A673 (cell line): ENCODE results near the gene DERL2. TPM values are rescaled to one million over a fixed set of nuclear protein-coding genes. Genes with fewer than 3 reads are reported as not detected.
A peak's percentile ranks its signal among the peaks of the same experiment; 100 is the strongest.

Experiments
- BruUV-seq: library from RNA; stranded (reverse); fragments of 400-500 nt; replicated peaks from 2 replicates; lab custom pipeline; 2021; lab: Mats Ljungman, UMichigan
- CTCF ChIA-PET: fragments of 300-600 bp; sonication (Branson Sonifier 250); formaldehyde crosslinking; loops from one replicate; lab custom pipeline; 2022; ENCODE audit warnings: antibody characterized with exemption; lab: Charles Lee
- POLR2A ChIA-PET: fragments of 300-600 bp; sonication (Branson Sonifier 250); formaldehyde crosslinking; loops from one replicate; lab custom pipeline; 2022; ENCODE audit warnings: antibody characterized with exemption; ENCODE audit not compliant: low non-redundant PET; lab: Charles Lee
- DNase-seq: peaks from one replicate; pipeline ENCODE4 v3.0.0-alpha.2; 2015; ENCODE audit warnings: low spot score
- H3K27ac ChIP-seq: fragments of 200-600 bp; sonication (generic); 2 replicates; pipeline ENCODE4 v1.5.1; 2016; ENCODE audit warnings: mixed run types, low read depth, mild to moderate bottlenecking, mixed read lengths, antibody characterized with exemption, low read length; ENCODE audit not compliant: poor library complexity, severe bottlenecking
- H3K27me3 ChIP-seq: fragments of 200-600 bp; sonication (generic); replicated peaks from 2 replicates; pipeline ENCODE4 v1.6.1; 2017; ENCODE audit warnings: mixed run types, low read depth, mild to moderate bottlenecking, mixed read lengths, antibody characterized with exemption, low read length; ENCODE audit not compliant: insufficient read depth, poor library complexity
- H3K36me3 ChIP-seq: fragments of 200-600 bp; sonication (generic); 2 replicates; pipeline ENCODE4 v1.6.1; 2016; ENCODE audit warnings: mixed run types, mild to moderate bottlenecking, mixed read lengths, antibody characterized with exemption, low read length; ENCODE audit not compliant: insufficient read depth, poor library complexity, severe bottlenecking
- H3K4me1 ChIP-seq: fragments of 200-600 bp; sonication (generic); 2 replicates; pipeline ENCODE4 v1.6.1; 2017; ENCODE audit warnings: mixed run types, mild to moderate bottlenecking, mixed read lengths, antibody characterized with exemption, low read length; ENCODE audit not compliant: insufficient read depth, poor library complexity, severe bottlenecking
- H3K4me3 ChIP-seq: fragments of 200-600 bp; sonication (generic); 2 replicates; pipeline ENCODE4 v1.5.1; 2016; ENCODE audit warnings: low read depth, mixed run types, mild to moderate bottlenecking, mixed read lengths, low read length; ENCODE audit not compliant: poor library complexity, severe bottlenecking
- H3K9me3 ChIP-seq: fragments of 200-600 bp; sonication (generic); 2 replicates; pipeline ENCODE4 v1.6.1; 2016; ENCODE audit warnings: mixed run types, low read depth, mild to moderate bottlenecking, mixed read lengths, antibody characterized with exemption, low read length; ENCODE audit not compliant: poor library complexity, severe bottlenecking
- EZH2 ChIP-seq: fragments of 200-600 bp; sonication (generic); IDR thresholded peaks from 2 replicates; pipeline ENCODE4 v1.6.1; 2017; ENCODE audit warnings: borderline replicate concordance, low read depth, mild to moderate bottlenecking, mixed read lengths, antibody characterized with exemption, low read length; ENCODE audit not compliant: poor library complexity, severe bottlenecking
- intact Hi-C: fragments of 100-400 bp; cut with micrococcal nuclease; formaldehyde crosslinking; loops from one replicate; pipeline ENCODE4 v1.10.0; 2022; ENCODE audit not compliant: unreplicated experiment
- total RNA-seq: library from RNA; stranded (reverse); gene quantifications from 2 replicates; pipeline ENCODE4 v1.2.3, GENCODE V29; 2021
- TF ChIP-seq, protein P1 (sequence below): fragments of 300-800, 200-600 bp; sonication (generic); conservative IDR thresholded peaks from 2 replicates; pipeline ENCODE4 v1.5.1; 2017; ENCODE audit warnings: low read depth, mild to moderate bottlenecking, antibody characterized with exemption, low read length, moderate library complexity, mixed read lengths

The DERL2 gene
- total RNA-seq, 1 experiment from 2014 or later, result 97.0 TPM

- no peaks in the 10 kb centered on the region for H3K9me3 ChIP-seq
- no peak for DNase-seq
- H3K27me3 ChIP-seq, result no peaks in the 10 kb centered on the region
- TF ChIP-seq EZH2, result no peak
- TF ChIP-seq, protein P1, sequence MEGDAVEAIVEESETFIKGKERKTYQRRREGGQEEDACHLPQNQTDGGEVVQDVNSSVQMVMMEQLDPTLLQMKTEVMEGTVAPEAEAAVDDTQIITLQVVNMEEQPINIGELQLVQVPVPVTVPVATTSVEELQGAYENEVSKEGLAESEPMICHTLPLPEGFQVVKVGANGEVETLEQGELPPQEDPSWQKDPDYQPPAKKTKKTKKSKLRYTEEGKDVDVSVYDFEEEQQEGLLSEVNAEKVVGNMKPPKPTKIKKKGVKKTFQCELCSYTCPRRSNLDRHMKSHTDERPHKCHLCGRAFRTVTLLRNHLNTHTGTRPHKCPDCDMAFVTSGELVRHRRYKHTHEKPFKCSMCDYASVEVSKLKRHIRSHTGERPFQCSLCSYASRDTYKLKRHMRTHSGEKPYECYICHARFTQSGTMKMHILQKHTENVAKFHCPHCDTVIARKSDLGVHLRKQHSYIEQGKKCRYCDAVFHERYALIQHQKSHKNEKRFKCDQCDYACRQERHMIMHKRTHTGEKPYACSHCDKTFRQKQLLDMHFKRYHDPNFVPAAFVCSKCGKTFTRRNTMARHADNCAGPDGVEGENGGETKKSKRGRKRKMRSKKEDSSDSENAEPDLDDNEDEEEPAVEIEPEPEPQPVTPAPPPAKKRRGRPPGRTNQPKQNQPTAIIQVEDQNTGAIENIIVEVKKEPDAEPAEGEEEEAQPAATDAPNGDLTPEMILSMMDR, result no peak
- intact Hi-C loops, result no loop called here
- H3K4me1 ChIP-seq, result no peaks in the 10 kb centered on the region
- ChIA-PET POLR2A (no interaction called here), CTCF (interaction anchor here (0.8 kb wide), 1 partner anchor 10 kb away, joined by 3 read pairs; the partner anchor contains the start of gene C1QBP)
- no TSS peak for BruUV-seq
- H3K4me3 ChIP-seq, result no peak overlapping the region
- H3K36me3 ChIP-seq, result peaks cover 97% of the 10 kb centered on the region
- peak overlapping the region; percentile 21 for H3K27ac ChIP-seq
These were observed 56.6 kb downstream of the DERL2 start for GRCh38 chr17:5429191-5429887.

DNA sequence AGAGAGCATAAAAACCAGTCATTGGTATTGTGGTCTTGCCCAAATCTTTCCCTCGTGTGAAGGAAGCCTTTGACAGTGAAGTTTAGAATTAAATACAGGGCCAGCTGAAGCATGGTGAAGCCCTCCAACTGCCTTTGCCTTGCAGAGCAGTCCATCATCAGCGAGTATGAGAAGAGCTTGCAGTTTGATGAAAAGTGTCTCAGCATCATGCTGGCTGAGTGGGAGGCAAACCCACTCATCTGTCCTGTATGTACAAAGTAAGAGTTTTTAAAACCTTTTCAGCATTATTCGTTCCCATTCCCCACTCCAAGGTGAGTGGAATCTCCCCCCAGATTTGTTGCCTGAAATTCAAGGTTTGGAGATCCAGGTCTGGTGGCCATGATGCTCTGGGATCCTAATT lies 60.2 kb downstream of the DERL2 start:
- Histone ChIP-seq H3K4me3 (no peak overlapping the region), H3K36me3 (peaks cover 94% of the 10 kb centered on the region), H3K4me1 (peaks cover 7% of the 10 kb centered on the region), H3K27me3 (no peaks in the 10 kb centered on the region), H3K27ac (no peak overlapping the region), H3K9me3 (no peaks in the 10 kb centered on the region)
- POLR2A ChIA-PET, result no interaction called here
- no TSS peak for BruUV-seq
- CTCF ChIA-PET, result no interaction called here
- intact Hi-C loops, result no loop called here
- TF ChIP-seq EZH2, result no peak
- TF ChIP-seq, protein P1, result no peak
- DNase-seq, result no peak

- Histone ChIP-seq H3K4me1 (peaks cover 7% of the 10 kb centered on the region), H3K27me3 (no peaks in the 10 kb centered on the region), H3K9me3 (no peaks in the 10 kb centered on the region), H3K36me3 (peaks cover 85% of the 10 kb centered on the region), H3K4me3 (no peak overlapping the region), H3K27ac (no peak overlapping the region)
- ChIA-PET POLR2A (no interaction called here), CTCF (interaction anchor here (1.0 kb wide), 1 partner anchor 14 kb away, joined by 4 read pairs; the partner anchor contains the start of gene C1QBP)
- intact Hi-C loops, result no loop called here
- BruUV-seq, result no TSS peak
- no peak for DNase-seq
- TF ChIP-seq, protein P1, result no peak
- TF ChIP-seq EZH2, result no peak
These were observed 61.1 kb downstream of the DERL2 start for GRCh38 chr17:5424909-5425308.
